ENCODE data around the gene SLC25A27.

The SLC25A27 gene

DNA sequence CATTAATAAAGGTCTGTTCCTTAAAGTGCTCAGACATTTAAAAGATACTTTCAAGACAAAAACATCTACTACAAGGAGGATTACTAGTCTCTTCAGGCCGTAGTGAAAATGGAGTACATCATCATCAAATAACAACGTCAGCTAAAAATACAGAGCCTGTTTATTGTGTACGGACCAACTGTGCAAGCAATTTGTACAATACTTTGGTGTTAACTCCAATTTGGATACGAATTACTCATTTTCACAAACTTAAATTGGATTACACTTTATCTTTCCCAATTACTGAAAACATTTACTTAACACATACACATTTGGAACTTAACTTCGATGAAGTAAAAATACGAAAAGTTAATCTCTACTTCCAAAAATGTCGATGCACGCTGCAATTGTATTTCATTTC, 959 bp upstream of the SLC25A27 start:
- DNase-seq = no peak

GRCh38 chr6:46652232-46652602, 558 bp upstream of the SLC25A27 start:
- no peak for DNase-seq

GRCh38 chr6:46653439-46654195, 842 bp downstream of the SLC25A27 start:
- DNase-seq = no peak

DNA sequence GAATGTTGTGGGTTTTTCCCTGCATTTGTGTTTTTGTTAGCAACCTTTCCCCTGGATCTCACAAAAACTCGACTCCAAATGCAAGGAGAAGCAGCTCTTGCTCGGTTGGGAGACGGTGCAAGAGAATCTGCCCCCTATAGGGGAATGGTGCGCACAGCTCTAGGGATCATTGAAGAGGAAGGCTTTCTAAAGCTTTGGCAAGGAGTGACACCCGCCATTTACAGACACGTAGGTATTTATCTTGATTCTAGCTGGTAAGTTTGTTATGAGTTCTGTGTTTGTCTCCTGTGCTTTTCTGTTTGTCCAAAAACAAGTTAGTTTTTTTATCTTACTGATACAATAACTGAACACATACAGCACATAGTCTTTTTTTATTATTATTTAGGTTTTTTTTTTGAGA, 3.0 kb downstream of the SLC25A27 start:
- DNase-seq = peak in 1 of 2 donors; percentile 6

GRCh38 chr6:46657642-46658041, 4.9 kb downstream of the SLC25A27 start:
- no peak for DNase-seq

- DNase-seq = no peak
Measured at GRCh38 chr6:46661483-46661882, 8.7 kb downstream of the SLC25A27 start.

- no peak for DNase-seq
Measured at GRCh38 chr6:46667377-46667776, 14.6 kb downstream of the SLC25A27 start.

DNA sequence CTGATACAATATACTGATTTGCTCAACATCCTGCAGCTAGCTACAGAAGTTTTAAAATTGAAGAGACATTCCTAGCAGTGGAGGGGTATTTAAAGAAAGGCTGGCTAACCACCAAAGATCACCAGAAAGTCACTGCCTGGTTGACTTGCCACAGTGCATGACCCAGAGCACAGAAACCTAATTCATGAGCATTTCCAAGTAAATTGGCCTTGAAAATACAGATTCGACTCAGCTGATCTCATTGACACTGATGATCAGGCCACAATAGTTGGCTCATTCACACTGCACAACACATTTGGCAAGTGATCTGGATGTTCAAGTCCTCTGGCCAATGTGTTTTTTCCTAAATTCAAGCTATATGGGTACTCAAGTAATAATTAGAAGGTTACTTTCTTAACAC, 21.6 kb downstream of the SLC25A27 start:
- no peak for DNase-seq

DNA sequence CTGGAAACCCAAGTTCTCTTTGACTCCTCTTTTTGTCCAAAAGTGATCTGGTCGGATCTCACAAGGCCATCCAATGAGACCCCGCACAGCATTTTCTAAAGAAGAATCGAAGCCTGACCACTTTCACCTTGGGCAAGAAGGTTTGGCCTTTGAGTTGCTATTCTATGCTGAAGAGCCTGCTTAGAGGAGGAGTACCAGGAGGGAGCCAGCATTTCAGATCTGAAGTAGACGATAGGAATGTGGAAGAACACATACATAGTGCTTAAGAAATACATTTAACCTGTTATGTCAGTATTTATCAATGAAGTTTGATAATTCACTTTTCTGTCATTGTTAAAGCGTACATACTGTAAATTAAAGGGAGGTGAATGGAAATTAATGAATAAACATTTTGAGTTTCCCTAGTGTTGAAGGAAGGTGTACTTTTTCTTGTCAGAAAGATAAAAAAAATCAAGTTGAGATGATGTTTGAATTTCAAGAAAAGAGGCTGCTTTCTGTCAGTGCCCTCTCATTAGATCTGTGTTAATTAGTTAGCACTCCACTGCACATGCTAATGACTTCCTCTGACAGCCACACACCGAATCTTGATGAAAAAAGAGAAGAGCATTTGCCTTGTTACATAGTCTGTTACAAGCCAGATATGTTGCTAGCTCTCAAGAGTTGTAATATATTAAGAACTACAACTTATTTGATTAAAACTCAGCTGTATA, 24.0 kb downstream of the SLC25A27 start:
- DNase-seq = no peak

GRCh38 chr6:46677314-46677654, 24.5 kb downstream of the SLC25A27 start:
- DNase-seq = no peak

GRCh38 chr6:46684771-46685170, 32.0 kb downstream of the SLC25A27 start:
- no peak for DNase-seq

DNA sequence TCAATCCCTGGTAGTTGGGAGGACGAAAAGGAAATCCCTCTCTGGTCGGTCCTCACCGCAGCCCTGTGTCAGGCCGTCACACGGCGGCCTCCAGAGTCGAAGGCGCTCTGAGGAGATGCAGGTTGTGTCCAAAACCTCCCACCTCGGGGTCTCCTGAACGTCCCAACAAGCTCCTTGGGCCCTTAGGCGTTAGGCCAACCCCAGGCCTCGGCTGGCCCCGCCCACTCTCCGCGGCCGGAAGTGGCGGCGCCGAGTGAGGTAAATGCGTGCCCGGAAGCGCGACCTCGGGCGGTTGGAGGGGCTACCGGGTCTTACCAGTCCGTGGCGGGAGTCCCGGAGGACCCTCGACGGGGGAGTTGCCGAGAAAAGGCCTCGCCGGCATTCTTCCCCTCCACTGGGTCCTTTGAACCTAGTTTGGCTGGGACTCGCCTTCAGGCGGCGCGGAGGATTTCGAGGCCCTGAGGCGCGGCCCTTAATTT, 34.9 kb downstream of the SLC25A27 start, which contains the start of gene TDRD6:
Gene TDRD6 (plus strand): TSS at position 267 of the 479 bp plus-strand sequence. CDS start 244 bp downstream, outside the sequence.
- no peak for DNase-seq

- no peak for DNase-seq
Measured at GRCh38 chr6:46688117-46688965, 35.6 kb downstream of the SLC25A27 start.

GRCh38 chr6:46688966-46689335, 36.2 kb downstream of the SLC25A27 start:
- no peak for DNase-seq

DNA sequence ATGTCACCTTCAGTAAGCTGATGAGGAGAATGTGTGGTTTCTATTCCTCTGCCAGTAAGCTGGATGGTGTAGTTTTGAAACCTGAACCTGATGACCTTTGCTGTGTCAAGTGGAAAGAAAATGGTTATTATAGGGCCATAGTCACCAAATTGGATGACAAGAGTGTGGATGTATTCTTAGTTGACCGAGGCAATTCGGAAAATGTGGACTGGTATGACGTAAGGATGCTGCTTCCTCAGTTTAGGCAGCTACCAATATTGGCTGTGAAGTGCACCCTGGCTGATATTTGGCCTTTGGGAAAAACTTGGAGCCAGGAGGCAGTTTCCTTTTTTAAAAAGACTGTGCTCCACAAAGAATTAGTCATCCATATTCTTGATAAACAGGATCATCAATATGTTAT, 36.9 kb downstream of the SLC25A27 start:
- no peak for DNase-seq

- no peak for DNase-seq
Measured at GRCh38 chr6:46690141-46690755, 37.5 kb downstream of the SLC25A27 start.

DNA sequence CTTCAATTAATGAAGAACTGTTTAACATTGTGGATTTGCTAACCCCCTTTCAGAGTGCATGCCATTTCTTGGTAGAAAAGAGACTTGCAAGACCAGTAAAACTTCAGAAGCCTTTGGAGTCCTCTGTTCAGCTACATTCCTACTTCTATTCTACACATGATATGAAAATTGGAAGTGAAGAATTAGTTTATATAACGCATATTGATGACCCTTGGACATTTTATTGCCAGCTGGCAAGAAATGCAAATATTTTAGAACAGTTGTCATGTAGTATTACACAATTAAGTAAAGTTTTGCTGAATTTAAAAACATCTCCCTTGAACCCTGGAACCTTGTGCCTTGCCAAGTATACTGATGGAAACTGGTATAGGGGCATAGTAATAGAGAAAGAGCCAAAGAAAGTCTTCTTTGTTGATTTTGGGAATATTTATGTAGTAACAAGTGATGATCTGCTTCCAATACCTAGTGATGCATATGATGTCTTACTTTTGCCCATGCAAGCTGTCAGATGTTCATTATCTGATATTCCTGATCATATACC, 38.2 kb downstream of the SLC25A27 start:
- no peak for DNase-seq

GRCh38 chr6:46699970-46700369, 47.2 kb downstream of the SLC25A27 start:
- DNase-seq = no peak

DNA sequence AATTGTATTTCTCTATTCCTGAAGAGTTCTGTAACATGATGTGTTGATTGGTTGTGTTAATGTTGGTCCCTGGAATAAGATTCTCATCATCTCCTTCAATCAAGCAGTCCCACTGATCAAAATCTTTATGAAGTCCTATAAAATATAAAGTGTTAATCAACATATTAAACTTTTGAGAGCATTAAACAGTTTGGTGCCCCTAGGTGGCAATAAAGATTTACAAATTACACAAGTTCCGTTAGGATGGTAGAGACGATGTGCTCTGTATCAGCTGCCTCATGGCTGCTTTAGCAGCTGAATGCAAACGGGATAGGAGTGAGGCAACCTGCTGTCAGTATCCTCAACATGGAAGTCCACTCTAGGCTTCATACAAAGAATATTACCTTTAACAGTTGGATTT, 51.8 kb downstream of the SLC25A27 start:
- peak; percentile 37 to 54 for DNase-seq

DNA sequence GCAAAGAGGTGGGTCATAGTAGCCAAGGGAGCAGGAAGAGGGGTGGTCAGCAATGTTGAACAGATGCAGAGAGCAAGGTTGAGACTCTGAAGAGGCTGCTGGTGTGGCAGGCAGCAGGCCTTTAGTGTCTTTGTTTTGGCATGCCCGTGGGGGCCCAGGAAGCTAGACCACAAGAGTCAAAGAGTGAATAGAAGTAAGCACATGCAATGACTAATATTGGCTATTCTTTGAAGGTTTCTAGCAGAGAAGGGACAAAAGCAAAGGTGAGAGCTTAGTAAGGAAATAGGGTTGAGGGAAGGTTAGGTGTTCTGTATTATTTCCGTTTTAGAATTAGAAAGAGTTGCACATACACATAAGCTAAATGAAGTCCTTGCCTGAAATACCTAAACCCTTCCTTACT, 53.7 kb downstream of the SLC25A27 start:
- DNase-seq = no peak

DNA sequence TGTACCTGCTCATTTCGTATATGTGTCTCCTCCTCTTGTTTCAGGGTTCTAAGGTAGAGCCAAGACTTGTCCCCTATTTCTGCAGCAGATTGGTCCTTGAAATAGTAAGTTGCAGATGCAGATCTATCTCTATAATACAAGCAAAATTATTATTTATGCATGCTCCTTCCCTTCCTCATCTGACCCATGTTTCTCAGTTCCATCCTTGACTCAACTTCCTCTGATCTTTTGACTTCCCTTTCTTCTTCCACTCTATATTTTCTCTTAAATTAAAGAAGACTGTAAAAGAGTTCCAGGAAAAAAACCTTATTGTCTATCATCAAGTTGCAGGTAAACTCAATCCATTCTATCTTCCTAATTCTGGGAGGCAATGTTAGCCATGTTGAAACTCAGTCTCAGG, 58.7 kb downstream of the SLC25A27 start:
- no peak for DNase-seq

GRCh38 chr6:46715141-46715540, 62.4 kb downstream of the SLC25A27 start:
- peak; percentile 77 to 85 for DNase-seq

DNA sequence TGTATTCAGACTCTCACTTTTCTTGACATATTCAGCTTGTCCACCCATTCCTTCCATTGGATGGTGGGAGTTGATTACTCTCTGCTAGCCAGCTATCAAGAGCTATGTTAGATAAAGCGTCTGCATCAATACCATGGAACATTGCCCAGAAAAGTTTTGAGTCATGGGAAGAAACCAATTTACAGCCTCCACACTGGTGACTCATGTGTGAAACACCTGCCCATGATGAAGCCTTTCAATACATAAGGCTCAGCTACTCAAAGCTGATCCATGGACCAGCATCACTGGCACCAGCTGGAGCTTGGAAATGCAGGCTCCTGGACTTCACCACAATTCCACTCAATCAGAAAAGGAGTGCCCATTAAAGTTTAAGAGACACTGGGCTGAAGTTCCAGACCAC, 66.3 kb downstream of the SLC25A27 start:
- DNase-seq = no peak
